Measurements from ENCODE around the gene SORCS2. TPM values are rescaled to one million over a fixed set of nuclear protein-coding genes. Genes with fewer than 3 reads are reported as not detected.
A peak's percentile ranks its signal among the peaks of the same experiment; 100 is the strongest.

The SORCS2 gene
- total and polyA plus RNA-seq, 4 donors = 2.2 to 7.7 (median 2.5) TPM

DNA sequence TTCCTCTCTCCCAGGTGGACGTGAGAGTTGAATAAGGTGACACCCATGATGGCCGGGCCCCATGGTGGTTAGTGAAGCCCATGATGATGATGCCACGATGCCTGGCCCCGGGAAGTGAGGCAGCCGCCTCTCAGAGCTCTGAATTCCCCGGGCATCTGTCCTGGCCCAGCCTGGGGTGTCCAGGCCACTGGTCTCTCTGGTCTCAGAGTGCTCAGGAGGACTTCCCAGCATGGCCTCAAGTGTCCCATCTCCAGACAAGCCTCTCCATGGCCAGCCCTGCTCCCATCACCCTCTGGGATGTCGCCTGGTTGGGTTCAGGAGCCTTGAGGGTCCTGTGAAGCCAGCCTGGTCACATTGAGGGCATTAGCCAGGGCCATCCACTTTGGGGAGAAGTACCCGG lies 267.1 kb downstream of the SORCS2 start:
- TF ChIP-seq, protein P1, sequence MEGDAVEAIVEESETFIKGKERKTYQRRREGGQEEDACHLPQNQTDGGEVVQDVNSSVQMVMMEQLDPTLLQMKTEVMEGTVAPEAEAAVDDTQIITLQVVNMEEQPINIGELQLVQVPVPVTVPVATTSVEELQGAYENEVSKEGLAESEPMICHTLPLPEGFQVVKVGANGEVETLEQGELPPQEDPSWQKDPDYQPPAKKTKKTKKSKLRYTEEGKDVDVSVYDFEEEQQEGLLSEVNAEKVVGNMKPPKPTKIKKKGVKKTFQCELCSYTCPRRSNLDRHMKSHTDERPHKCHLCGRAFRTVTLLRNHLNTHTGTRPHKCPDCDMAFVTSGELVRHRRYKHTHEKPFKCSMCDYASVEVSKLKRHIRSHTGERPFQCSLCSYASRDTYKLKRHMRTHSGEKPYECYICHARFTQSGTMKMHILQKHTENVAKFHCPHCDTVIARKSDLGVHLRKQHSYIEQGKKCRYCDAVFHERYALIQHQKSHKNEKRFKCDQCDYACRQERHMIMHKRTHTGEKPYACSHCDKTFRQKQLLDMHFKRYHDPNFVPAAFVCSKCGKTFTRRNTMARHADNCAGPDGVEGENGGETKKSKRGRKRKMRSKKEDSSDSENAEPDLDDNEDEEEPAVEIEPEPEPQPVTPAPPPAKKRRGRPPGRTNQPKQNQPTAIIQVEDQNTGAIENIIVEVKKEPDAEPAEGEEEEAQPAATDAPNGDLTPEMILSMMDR (IDR thresholded peaks at IDR 0.05; ENCODE audit: control extremely low read depth, extremely low read depth) = no peak
- Histone ChIP-seq H3K27me3 (ENCODE audit: control insufficient read depth in 3 of 3, insufficient read depth in 3 of 3, low read length in 2 of 3) (no peaks in the 10 kb centered on the region), H3K4me1 (ENCODE audit: control insufficient read depth in 5 of 5, insufficient read depth in 5 of 5, low read length in 5 of 5) (peaks cover 0 to 4% (median 0%) of the 10 kb centered on the region in 5 donors), H3K9ac (ENCODE audit: insufficient read depth in 1 of 2, low read length in 2 of 2) (no peak overlapping the region), H3K27ac (ENCODE audit: low read depth in 1 of 2, low read length in 1 of 2) (no peak overlapping the region), H3K36me3 (ENCODE audit: control insufficient read depth in 4 of 4, insufficient read depth in 4 of 4, low read length in 4 of 4) (no peaks in the 10 kb centered on the region), H3K4me3 (no peak overlapping the region), H3K9me3 (ENCODE audit: control insufficient read depth in 4 of 4, insufficient read depth in 3 of 4, low read length in 3 of 4) (peaks cover 0 to 3% (median 0%) of the 10 kb centered on the region in 4 donors)
- WGBS, 2 donors = 85 to 88% methylated on average over 8 of the region's 8 CpGs
- no peak for ATAC-seq (ENCODE audit: insufficient read depth, low FRiP score)
- no peak for DNase-seq

DNA sequence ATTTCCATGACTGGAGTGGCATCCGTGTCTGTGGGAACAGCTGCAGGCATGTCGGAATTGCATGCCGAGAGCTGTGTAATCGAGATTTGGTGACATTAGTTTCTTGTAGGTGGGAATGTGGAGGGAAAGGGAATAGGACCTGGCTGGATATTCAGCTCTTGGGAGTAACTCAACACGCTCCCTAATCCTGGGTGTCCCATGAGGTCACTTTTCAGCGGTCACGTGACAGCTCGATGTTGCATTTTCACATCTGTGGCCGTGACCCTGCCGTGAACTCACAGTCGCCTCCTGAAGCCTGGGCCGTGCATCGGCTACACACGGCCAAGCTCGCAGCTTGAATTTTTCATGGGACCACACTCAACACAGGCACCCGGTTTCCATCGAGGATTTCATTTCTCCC lies 268.2 kb downstream of the SORCS2 start:
- Histone ChIP-seq H3K36me3 (ENCODE audit: control insufficient read depth in 4 of 4, insufficient read depth in 4 of 4, low read length in 4 of 4) (no peaks in the 10 kb centered on the region), H3K9me3 (ENCODE audit: control insufficient read depth in 4 of 4, insufficient read depth in 3 of 4, low read length in 3 of 4) (peaks cover 0 to 3% (median 0%) of the 10 kb centered on the region in 4 donors), H3K27ac (ENCODE audit: low read depth in 1 of 2, low read length in 1 of 2) (no peak overlapping the region), H3K9ac (ENCODE audit: insufficient read depth in 1 of 2, low read length in 2 of 2) (no peak overlapping the region), H3K27me3 (ENCODE audit: control insufficient read depth in 3 of 3, insufficient read depth in 3 of 3, low read length in 2 of 3) (no peaks in the 10 kb centered on the region), H3K4me1 (ENCODE audit: control insufficient read depth in 5 of 5, insufficient read depth in 5 of 5, low read length in 5 of 5) (peaks cover 0 to 4% (median 0%) of the 10 kb centered on the region in 5 donors), H3K4me3 (no peak overlapping the region)
- no peak for ATAC-seq (ENCODE audit: insufficient read depth, low FRiP score)
- TF ChIP-seq, protein P1 (IDR thresholded peaks at IDR 0.05; ENCODE audit: control extremely low read depth, extremely low read depth) = no peak
- WGBS, 2 donors = 59 to 78% methylated on average over 17 of the region's 17 CpGs
- peak; percentile 45 to 61 (median 48) for DNase-seq

DNA sequence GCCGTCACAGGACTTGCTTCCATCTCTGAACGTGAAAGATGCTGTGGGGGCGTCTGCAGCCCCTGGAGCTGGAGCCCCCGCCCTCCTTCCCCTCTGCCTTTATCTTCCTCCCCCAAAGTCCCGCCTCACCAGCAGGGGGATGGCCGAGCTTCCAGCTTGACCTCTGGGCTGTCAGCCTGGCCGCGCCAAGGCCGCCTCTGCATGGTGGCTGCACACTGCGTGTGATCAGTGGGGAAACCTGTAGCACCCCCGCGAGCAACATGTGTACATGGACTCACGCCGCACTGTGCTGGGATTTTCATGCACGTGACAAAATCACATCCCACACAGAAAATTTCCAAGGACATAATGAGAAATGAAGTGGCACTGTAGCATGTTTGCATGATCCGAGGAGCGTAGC lies 268.9 kb downstream of the SORCS2 start:
- no peak overlapping the region for H3K9ac ChIP-seq (ENCODE audit: insufficient read depth in 1 of 2, low read length in 2 of 2)
- H3K36me3 ChIP-seq (ENCODE audit: control insufficient read depth in 4 of 4, insufficient read depth in 4 of 4, low read length in 4 of 4) = no peaks in the 10 kb centered on the region
- H3K4me1 ChIP-seq (ENCODE audit: control insufficient read depth in 5 of 5, insufficient read depth in 5 of 5, low read length in 5 of 5) = peaks cover 0 to 4% (median 0%) of the 10 kb centered on the region in 5 donors
- 48 to 59% methylated on average over 17 of the region's 17 CpGs for WGBS, 2 donors
- no peak overlapping the region for H3K4me3 ChIP-seq
- H3K9me3 ChIP-seq (ENCODE audit: control insufficient read depth in 4 of 4, insufficient read depth in 3 of 4, low read length in 3 of 4) = peaks cover 0 to 6% (median 0%) of the 10 kb centered on the region in 4 donors
- DNase-seq (no peak), ATAC-seq (ENCODE audit: insufficient read depth, low FRiP score) (no peak)
- TF ChIP-seq, protein P1 (IDR thresholded peaks at IDR 0.05; ENCODE audit: control extremely low read depth, extremely low read depth) = no peak
- H3K27me3 ChIP-seq (ENCODE audit: control insufficient read depth in 3 of 3, insufficient read depth in 3 of 3, low read length in 2 of 3) = no peaks in the 10 kb centered on the region
- H3K27ac ChIP-seq (ENCODE audit: low read depth in 1 of 2, low read length in 1 of 2) = no peak overlapping the region

DNA sequence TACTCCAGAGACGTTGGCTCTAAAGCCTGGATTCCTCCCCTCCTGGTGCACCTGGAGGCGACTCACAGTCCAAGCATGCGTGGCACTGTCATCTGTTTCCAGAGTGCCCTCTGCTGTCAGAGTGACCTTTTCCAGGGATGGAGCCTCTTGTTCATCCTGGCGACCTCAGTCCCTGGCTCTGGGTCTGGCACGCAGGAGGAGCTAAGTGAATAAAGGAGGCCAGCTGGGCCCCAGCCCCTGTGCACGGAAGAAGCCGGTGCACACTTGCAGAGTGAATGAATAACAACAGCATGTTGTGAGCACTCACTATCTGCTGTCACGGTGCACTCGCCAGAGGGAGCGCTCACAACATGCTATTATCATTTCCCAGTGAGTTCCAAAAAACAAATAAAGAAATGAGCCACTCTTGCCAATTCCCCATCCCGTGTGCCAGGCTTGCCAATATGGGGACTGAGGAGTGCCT lies 270.2 kb downstream of the SORCS2 start:
- ATAC-seq (ENCODE audit: insufficient read depth, low FRiP score) = no peak
- H3K27ac ChIP-seq (ENCODE audit: low read depth in 1 of 2, low read length in 1 of 2) = no peak overlapping the region
- no peak overlapping the region for H3K9ac ChIP-seq (ENCODE audit: insufficient read depth in 1 of 2, low read length in 2 of 2)
- H3K4me1 ChIP-seq (ENCODE audit: control insufficient read depth in 5 of 5, insufficient read depth in 5 of 5, low read length in 5 of 5) = peaks cover 0 to 4% (median 0%) of the 10 kb centered on the region in 5 donors
- TF ChIP-seq, protein P1 (IDR thresholded peaks at IDR 0.05; ENCODE audit: control extremely low read depth, extremely low read depth) = no peak
- DNase-seq = no peak
- H3K9me3 ChIP-seq (ENCODE audit: control insufficient read depth in 4 of 4, insufficient read depth in 3 of 4, low read length in 3 of 4) = peaks cover 0 to 10% (median 0%) of the 10 kb centered on the region in 4 donors
- H3K36me3 ChIP-seq (ENCODE audit: control insufficient read depth in 4 of 4, insufficient read depth in 4 of 4, low read length in 4 of 4) = no peaks in the 10 kb centered on the region
- no peak overlapping the region for H3K4me3 ChIP-seq
- whole genome bisulfite sequencing, 2 donors = 42 to 60% methylated on average over 11 of the region's 11 CpGs
- H3K27me3 ChIP-seq (ENCODE audit: control insufficient read depth in 3 of 3, insufficient read depth in 3 of 3, low read length in 2 of 3) = no peaks in the 10 kb centered on the region
